PFSK-1 (cell line): Measurements from ENCODE around the gene DCTN3.

Experiments
- FOXP2 ChIP-seq: optimal IDR thresholded peaks from 2 replicates; pipeline ENCODE3; 2011; ENCODE audit warnings: borderline replicate concordance, control low read depth, inconsistent platforms; ENCODE audit not compliant: insufficient read depth; ENCODE audit errors: extremely low read length, extremely low read depth
- POLR2AphosphoS5 ChIP-seq: IDR thresholded peaks from 2 replicates; pipeline ENCODE4 v1.6.1; 2012; ENCODE audit warnings: low read depth, mild to moderate bottlenecking, control low read depth, low read length, moderate library complexity
- REST ChIP-seq, 2 experiments: IDR thresholded peaks; 2 replicates each; pipeline versions ENCODE4 v1.6.1 to v1.8.0; 2011 to 2012; ENCODE audit warnings: low read depth in 2 of 2, low read length in 2 of 2, control low read depth in 1 of 2, inconsistent platforms in 1 of 2, mild to moderate bottlenecking in 1 of 2, moderate library complexity in 1 of 2; ENCODE audit not compliant: insufficient read depth in 1 of 2
- SIN3A ChIP-seq: IDR thresholded peaks from 2 replicates; pipeline ENCODE4 v1.6.1; 2012; ENCODE audit warnings: mild to moderate bottlenecking, low read length, moderate library complexity, borderline replicate concordance; ENCODE audit not compliant: insufficient read depth
- TAF1 ChIP-seq: IDR thresholded peaks from 2 replicates; pipeline ENCODE4 v1.6.1; 2012; ENCODE audit warnings: low read length, control low read depth, borderline replicate concordance; ENCODE audit not compliant: insufficient read depth

DNA sequence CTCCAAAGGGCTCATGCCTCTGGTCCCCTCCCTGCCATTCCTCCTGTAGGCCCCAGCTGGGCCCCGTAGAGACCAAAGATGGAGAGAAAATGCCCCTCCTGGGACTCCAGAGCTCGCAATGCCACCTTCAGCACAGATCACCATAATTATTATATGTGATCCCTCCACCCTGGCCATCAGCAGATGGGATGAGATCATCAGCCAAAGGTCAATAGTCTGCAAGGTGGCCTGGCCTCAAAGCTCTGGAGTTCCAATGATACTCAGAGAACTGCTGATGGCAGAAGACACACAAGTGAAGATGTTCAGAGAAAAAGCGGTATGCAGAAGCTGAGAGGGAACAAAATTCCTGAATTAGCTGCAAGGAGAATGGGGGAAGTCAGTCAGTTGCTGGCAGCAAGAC, 13.4 kb downstream of the DCTN3 start:
- TF ChIP-seq POLR2AphosphoS5 (no peak), SIN3A (no peak), TAF1 (no peak), REST (IDR thresholded peaks at IDR 0.05; ENCODE audit: insufficient read depth in 1 of 2, low read depth in 2 of 2, low read length in 2 of 2) (no peak), FOXP2 (no peak)
